GM13977 (cell line): ENCODE results near the gene AMBRA1.

Source experiments
- DNase-seq: peaks from one replicate; pipeline ENCODE4 v3.0.0; 2012; ENCODE audit warnings: low spot score
- in situ Hi-C: fragments of 300-500 bp; cut with MboI; formaldehyde crosslinking; loops from one replicate; pipeline ENCODE4 v1.12.0; 2022; ENCODE audit warnings: low sequenced_read_pairs, low pct_unique_long_range_greater_than_20kb, mixed read lengths, inconsistent platforms; ENCODE audit not compliant: unreplicated experiment
- TF ChIP-seq, protein P1 (sequence below): IDR thresholded peaks from 2 replicates; pipeline ENCODE4 v1.5.1; 2012; ENCODE audit warnings: mild to moderate bottlenecking, control low read depth; ENCODE audit not compliant: insufficient read depth; ENCODE audit errors: extremely low read depth, missing control alignments

The AMBRA1 gene

GRCh38 chr11:46471943-46472661 is 121.7 kb downstream of the AMBRA1 start:
- TF ChIP-seq, protein P1, sequence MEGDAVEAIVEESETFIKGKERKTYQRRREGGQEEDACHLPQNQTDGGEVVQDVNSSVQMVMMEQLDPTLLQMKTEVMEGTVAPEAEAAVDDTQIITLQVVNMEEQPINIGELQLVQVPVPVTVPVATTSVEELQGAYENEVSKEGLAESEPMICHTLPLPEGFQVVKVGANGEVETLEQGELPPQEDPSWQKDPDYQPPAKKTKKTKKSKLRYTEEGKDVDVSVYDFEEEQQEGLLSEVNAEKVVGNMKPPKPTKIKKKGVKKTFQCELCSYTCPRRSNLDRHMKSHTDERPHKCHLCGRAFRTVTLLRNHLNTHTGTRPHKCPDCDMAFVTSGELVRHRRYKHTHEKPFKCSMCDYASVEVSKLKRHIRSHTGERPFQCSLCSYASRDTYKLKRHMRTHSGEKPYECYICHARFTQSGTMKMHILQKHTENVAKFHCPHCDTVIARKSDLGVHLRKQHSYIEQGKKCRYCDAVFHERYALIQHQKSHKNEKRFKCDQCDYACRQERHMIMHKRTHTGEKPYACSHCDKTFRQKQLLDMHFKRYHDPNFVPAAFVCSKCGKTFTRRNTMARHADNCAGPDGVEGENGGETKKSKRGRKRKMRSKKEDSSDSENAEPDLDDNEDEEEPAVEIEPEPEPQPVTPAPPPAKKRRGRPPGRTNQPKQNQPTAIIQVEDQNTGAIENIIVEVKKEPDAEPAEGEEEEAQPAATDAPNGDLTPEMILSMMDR = no peak
- no peak for DNase-seq
- in situ Hi-C loops = no loop called here

GRCh38 chr11:46469926-46470325 is 123.9 kb downstream of the AMBRA1 start:
- DNase-seq = no peak
- TF ChIP-seq, protein P1 = no peak
- in situ Hi-C loops = no loop called here

GRCh38 chr11:46465683-46466082 is 128.1 kb downstream of the AMBRA1 start:
- DNase-seq = no peak
- in situ Hi-C loops = no loop called here

GRCh38 chr11:46463701-46464421 is 130.0 kb downstream of the AMBRA1 start:
- in situ Hi-C loops = no loop called here
- TF ChIP-seq, protein P1 = no peak
- no peak for DNase-seq

More at GRCh38 chr11:46465683-46466082, 128.1 kb downstream of the AMBRA1 start:
- TF ChIP-seq, protein P1 = no peak

- TF ChIP-seq, protein P1 = no peak
- in situ Hi-C loops = no loop called here
- DNase-seq = no peak
Measured at GRCh38 chr11:46461461-46461927, 132.3 kb downstream of the AMBRA1 start.

DNA sequence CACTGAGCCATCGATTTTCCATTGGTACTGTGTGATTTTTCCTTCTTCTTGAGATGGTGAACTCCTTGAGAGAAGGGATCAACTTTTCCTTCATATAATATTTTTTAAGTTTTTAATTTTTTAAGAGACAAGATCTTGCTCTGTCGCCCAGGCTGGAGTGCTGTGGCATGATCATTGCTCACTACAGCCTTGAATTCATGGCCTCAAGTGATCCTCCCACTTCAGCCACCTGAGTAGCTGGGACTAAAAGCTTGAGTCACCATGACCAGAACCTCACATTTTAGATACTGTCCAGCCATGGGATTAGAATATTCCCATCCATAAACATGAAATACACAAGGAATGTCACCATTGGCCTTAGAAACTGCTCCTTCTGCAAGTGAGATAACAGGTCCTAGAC is 135.3 kb downstream of the AMBRA1 start:
- in situ Hi-C loops = no loop called here
- TF ChIP-seq, protein P1 = no peak
- DNase-seq = no peak
